Measurements from ENCODE around the gene SEMA6A. TPM values are rescaled to one million over a fixed set of nuclear protein-coding genes. Genes with fewer than 3 reads are reported as not detected.
A peak's percentile ranks its signal among the peaks of the same experiment; 100 is the strongest.

The SEMA6A gene
- total and polyA plus RNA-seq, 2 of the 13 experiments (the other 11 are each of a cell fraction or from before 2014, with no cell fraction given): 5.1 to 6.5 TPM

DNA sequence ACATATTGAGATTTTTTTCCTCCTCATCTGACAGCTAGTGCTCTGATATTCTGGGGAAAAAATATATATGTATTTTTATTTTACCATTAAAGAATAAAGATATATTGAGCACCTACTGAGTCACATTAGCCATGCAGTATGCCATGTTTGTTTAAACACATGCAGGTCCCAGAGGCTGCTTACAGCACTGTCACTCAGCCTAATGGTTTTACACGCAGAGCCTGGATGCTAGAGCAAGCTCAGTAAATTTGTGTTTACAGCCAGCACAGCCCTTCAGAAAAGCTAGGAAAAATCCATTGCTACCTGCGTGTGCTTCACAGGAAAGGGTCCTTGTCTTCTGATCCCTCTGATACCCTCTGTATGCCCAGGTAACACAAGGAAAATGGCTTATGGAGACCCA, 146.2 kb downstream of the SEMA6A start (continued):
- TF ChIP-seq, protein P1, sequence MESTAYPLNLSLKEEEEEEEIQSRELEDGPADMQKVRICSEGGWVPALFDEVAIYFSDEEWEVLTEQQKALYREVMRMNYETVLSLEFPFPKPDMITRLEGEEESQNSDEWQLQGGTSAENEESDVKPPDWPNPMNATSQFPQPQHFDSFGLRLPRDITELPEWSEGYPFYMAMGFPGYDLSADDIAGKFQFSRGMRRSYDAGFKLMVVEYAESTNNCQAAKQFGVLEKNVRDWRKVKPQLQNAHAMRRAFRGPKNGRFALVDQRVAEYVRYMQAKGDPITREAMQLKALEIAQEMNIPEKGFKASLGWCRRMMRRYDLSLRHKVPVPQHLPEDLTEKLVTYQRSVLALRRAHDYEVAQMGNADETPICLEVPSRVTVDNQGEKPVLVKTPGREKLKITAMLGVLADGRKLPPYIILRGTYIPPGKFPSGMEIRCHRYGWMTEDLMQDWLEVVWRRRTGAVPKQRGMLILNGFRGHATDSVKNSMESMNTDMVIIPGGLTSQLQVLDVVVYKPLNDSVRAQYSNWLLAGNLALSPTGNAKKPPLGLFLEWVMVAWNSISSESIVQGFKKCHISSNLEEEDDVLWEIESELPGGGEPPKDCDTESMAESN (CRISPR knock-in tag; conservative IDR thresholded peaks at IDR 0.05): no peak
- TF ChIP-seq ARNT (IDR thresholded peaks at IDR 0.05): no peak

DNA sequence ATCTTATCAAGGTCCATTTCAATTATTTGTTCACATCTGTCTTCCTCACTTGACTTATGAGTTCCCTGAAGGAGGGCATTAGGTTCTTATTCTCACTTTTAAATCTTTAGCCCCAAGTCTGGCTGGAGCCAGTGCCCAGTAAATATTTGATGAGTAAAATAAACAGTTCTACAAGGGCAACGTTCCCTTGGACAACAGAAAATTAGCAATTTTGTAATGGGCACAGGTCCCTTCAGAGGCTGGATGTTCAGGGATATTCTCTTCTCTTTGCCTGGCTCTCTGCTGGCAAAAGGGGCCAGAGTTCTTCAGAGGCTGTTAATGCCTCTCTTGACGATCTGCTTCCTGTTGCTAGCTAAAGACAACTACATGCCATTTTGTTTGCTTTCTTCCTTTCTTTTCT, 149.7 kb downstream of the SEMA6A start:
- H4K20me1 ChIP-seq (ENCODE audit: insufficient read depth, low read length): no peaks in the 10 kb centered on the region
- no peaks in the 10 kb centered on the region for H3K36me3 ChIP-seq (replicated peaks in 1 of 2; ENCODE audit: control insufficient read depth in 1 of 2, insufficient read depth in 2 of 2, low read length in 2 of 2)
- ChIA-PET POLR2A (no interaction called here), CTCF (ENCODE audit: low intra/inter-chr PET ratio, low total read pairs) (no interaction called here)
- FAIRE-seq (no peak), DNase-seq (ENCODE audit: low spot score) (no peak), ATAC-seq (peak; percentile 53)
- WGBS (ENCODE audit: low lambda C conversion rate): 8% methylated on average over 2 of the region's 2 CpGs
- no peaks in the 10 kb centered on the region for H3K27me3 ChIP-seq (ENCODE audit: control insufficient read depth in 1 of 2, insufficient read depth in 2 of 2, low read length in 2 of 2)
- H3K4me1 ChIP-seq (ENCODE audit: insufficient read depth, low read length): peaks cover 12% of the 10 kb centered on the region
- no peak overlapping the region for H3K4me3 ChIP-seq (replicated peaks in 1 of 3; ENCODE audit: insufficient read depth in 1 of 3, low read depth in 2 of 3, low read length in 3 of 3)
- in situ Hi-C loops (cut with HindIII; ENCODE audit: extremely low pct_ligation_motif_present, low pct_unique_long_range_greater_than_20kb): no loop called here
- H3K79me2 ChIP-seq (ENCODE audit: insufficient read depth, low read length): no peaks in the 10 kb centered on the region
- no peak overlapping the region for H3K9ac ChIP-seq (ENCODE audit: insufficient read depth, low read depth, low read length)
- no peak overlapping the region for H3K27ac ChIP-seq (ENCODE audit: extremely low read length, insufficient read depth, low read length)
- BruUV-seq (replicated peaks): no TSS peak
- no peak overlapping the region for H2AFZ ChIP-seq (ENCODE audit: low read length)
- no peak overlapping the region for H3K4me2 ChIP-seq (ENCODE audit: low read depth, low read length)
- intact Hi-C loops (cut with micrococcal nuclease; ENCODE audit: unreplicated experiment): no loop called here
- TF ChIP-seq, protein P2, sequence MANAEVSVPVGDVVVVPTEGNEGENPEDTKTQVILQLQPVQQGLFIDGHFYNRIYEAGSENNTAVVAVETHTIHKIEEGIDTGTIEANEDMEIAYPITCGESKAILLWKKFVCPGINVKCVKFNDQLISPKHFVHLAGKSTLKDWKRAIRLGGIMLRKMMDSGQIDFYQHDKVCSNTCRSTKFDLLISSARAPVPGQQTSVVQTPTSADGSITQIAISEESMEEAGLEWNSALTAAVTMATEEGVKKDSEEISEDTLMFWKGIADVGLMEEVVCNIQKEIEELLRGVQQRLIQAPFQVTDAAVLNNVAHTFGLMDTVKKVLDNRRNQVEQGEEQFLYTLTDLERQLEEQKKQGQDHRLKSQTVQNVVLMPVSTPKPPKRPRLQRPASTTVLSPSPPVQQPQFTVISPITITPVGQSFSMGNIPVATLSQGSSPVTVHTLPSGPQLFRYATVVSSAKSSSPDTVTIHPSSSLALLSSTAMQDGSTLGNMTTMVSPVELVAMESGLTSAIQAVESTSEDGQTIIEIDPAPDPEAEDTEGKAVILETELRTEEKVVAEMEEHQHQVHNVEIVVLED (CRISPR knock-in tag; IDR thresholded peaks at IDR 0.05; ENCODE audit: borderline replicate concordance): no peak
- TF ChIP-seq ZNF20 (CRISPR knock-in tag; IDR thresholded peaks at IDR 0.05): no peak
- TF ChIP-seq KDM1A (CRISPR knock-in tag; IDR thresholded peaks at IDR 0.05): no peak
- TF ChIP-seq ZNF33B (CRISPR knock-in tag; IDR thresholded peaks at IDR 0.05): no peak
- TF ChIP-seq HMGA1 (CRISPR knock-in tag; conservative IDR thresholded peaks at IDR 0.05): no peak
- TF ChIP-seq, protein P3, sequence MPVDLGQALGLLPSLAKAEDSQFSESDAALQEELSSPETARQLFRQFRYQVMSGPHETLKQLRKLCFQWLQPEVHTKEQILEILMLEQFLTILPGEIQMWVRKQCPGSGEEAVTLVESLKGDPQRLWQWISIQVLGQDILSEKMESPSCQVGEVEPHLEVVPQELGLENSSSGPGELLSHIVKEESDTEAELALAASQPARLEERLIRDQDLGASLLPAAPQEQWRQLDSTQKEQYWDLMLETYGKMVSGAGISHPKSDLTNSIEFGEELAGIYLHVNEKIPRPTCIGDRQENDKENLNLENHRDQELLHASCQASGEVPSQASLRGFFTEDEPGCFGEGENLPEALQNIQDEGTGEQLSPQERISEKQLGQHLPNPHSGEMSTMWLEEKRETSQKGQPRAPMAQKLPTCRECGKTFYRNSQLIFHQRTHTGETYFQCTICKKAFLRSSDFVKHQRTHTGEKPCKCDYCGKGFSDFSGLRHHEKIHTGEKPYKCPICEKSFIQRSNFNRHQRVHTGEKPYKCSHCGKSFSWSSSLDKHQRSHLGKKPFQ (CRISPR knock-in tag; IDR thresholded peaks at IDR 0.05; ENCODE audit: insufficient replicate concordance): no peak
- no peak for TF ChIP-seq CENPX (CRISPR knock-in tag; IDR thresholded peaks at IDR 0.05)
- H3K9me3 ChIP-seq (ENCODE audit: low read length): no peaks in the 10 kb centered on the region

Measured in HepG2 (cell line).